Adrenal gland (tissue), 12 donors: ENCODE measurements around the gene ABLIM2. TPM values are rescaled to one million over a fixed set of nuclear protein-coding genes. Genes with fewer than 3 reads are reported as not detected.
A peak's percentile ranks its signal among the peaks of the same experiment; 100 is the strongest.

ENCODE experiments used
- DNase-seq, 7 donors: peaks; one replicate each; pipeline ENCODE4 v3.0.0-alpha.2; 2019 to 2020
- H3K27ac ChIP-seq, 5 donors: fragments of 200-600 bp; sonication (generic) in 4 of 5; 1 replicate in 3 of 5; 2 replicates in 2 of 5; pipeline versions ENCODE4 v1.5.1 to v1.8.0; 2016 to 2020; ENCODE audit warnings: mild to moderate bottlenecking in 1 of 5
- H3K27me3 ChIP-seq: fragments of 200-600 bp; 2 replicates; pipeline ENCODE4 v1.8.0; 2021
- H3K36me3 ChIP-seq, 2 donors: fragments of 200-600 bp; replicated peaks in 1 of 2; 1 replicate in 1 of 2; 2 replicates in 1 of 2; pipeline versions ENCODE4 v1.5.1 to v1.8.0; 2018 to 2022
- H3K4me1 ChIP-seq, 2 donors: fragments of 200-600 bp; replicated peaks in 1 of 2; 1 replicate in 1 of 2; 2 replicates in 1 of 2; pipeline versions ENCODE4 v1.5.1 to v1.8.0; 2018 to 2021
- H3K4me3 ChIP-seq, 4 donors: fragments of 200-600 bp; sonication (generic) in 3 of 4; one replicate each; pipeline ENCODE4 v1.5.1; 2016 to 2018
- H3K9me3 ChIP-seq, 3 donors: fragments of 200-600 bp; sonication (generic) in 1 of 3; replicated peaks in 1 of 3; 1 replicate in 2 of 3; 2 replicates in 1 of 3; pipeline versions ENCODE4 v1.5.1 to v1.8.0; 2016 to 2021
- POLR2A ChIP-seq, 2 donors: fragments of 450-650 bp; IDR thresholded peaks; one replicate each; pipeline ENCODE4 v1.6.1; 2017; ENCODE audit warnings: antibody characterized with exemption in 2 of 2, mild to moderate bottlenecking in 2 of 2, moderate library complexity in 1 of 2
- WGBS, 4 donors: extraction: QIAGEN DNeasy Blood & Tissue Kit in 2 of 4; methylation state at CpG; one replicate each; pipeline versions ENCODE4 v1.1.5 to v1.1.7; 2013 to 2017; 5-methylcytosine and 5-hydroxymethylcytosine counted together
- intact Hi-C, 2 donors: fragments of 100-400 bp; cut with DNase I; formaldehyde crosslinking; loops; one replicate each; pipeline versions ENCODE4 v1.14.1 to v1.15.0; 2022 to 2023
- polyA plus RNA-seq, 3 donors: library from polyadenylated mRNA; stranded (reverse); fragments of 200-250 nt in 2 of 3; fragments of 350-450 nt in 1 of 3; fragmentation: Illumina TruSeq in 1 of 3; extraction: RNeasy Lipid Tissue Mini Kit (QIAGEN cat#74804) in 1 of 3; gene quantifications; one replicate each; pipeline ENCODE4 v1.2.3, GENCODE V29; 2013 to 2014
- total RNA-seq, 9 donors: library from RNA; depleted of rRNA in 4 of 9; stranded (reverse); fragments of >200 nt in 4 of 9; fragments of 120-200 nt in 1 of 9; fragmentation: NEBNext Ultra II Directional in 1 of 9; extraction: Animal tissue kit (Norgen Biotek cat#: 25700) in 1 of 9; gene quantifications; one replicate each; pipeline versions ENCODE4 v1.1.0 to v1.2.4, GENCODE V29; 2013 to 2023
- TF ChIP-seq, protein P1 (sequence below), 6 experiments: fragments of 450-650 bp in 4 of 6; fragments of 200-600 bp in 2 of 6; sonication (generic) in 1 of 6; IDR thresholded peaks; 1 replicate in 5 of 6; 2 replicates in 1 of 6; pipeline versions ENCODE4 v1.5.1 to v1.8.0; 2016 to 2021; ENCODE audit warnings: antibody characterized with exemption in 6 of 6, mild to moderate bottlenecking in 2 of 6, moderate library complexity in 1 of 6
- donor health status: healthy with polysubstance abuse.
- donor health status: Bipolar disorder and iron deficiency.
- donor health status: DM: yes; HTN: yes; CAD: no.
- donor health status: DM: no; HTN: no; CAD: no.
- donor health status: DM: no; HTN: no; CAD: no.
- donor health status: DM: yes; HTN: yes; CAD: no.

ABLIM2 gene
- total and polyA plus RNA-seq, 12 donors: 5.8 to 31.2 (median 14.6) TPM

DNA sequence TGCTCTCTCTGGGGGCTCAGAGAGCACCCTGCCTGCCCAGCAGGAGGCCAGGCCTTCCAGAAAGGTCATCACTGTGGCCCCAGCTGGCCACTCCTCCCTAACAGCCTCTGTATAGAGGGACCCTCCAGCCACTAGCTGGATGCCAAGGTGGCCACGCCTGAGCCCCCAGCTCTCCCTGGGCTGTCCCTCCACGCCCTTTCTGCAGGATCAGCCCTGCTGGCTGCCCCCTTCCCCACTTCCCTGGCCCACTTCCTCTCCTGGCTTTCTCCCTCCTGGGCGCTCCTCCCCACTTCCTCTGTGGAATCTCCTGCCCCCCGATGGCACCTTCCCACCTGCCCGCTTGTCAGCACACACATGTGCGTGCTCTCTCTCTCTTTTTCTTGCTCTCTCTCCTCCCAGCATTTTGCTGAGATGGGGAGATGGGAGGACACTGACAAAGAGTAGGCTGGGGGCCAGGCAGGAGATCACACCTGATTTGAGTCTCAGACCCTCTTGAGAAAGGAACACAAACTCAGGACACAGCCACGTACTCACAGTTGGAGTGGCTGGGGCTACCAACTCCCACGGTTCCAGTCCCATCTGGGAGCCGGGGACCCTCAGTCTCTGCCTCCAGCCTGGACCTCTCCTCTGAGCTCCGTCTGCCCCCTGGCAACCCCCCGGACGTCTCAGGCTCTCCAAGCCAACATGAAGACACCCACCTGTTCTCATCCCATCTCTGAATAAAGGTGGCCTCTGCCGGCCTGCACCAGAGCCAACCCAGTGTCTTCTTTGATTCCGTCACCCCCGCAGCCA, 156.9 kb downstream of the ABLIM2 start:
- Histone ChIP-seq H3K27ac (peak overlapping the region in 4 of 5 donors; percentile 41 to 85 (median 72)), H3K9me3 (no peaks in the 10 kb centered on the region), H3K4me1 (peaks cover 4 to 6% of the 10 kb centered on the region in 2 donors), H3K36me3 (peaks cover 0 to 11% of the 10 kb centered on the region in 2 donors), H3K27me3 (no peaks in the 10 kb centered on the region), H3K4me3 (no peak overlapping the region)
- DNase-seq: no peak
- no peak for TF ChIP-seq POLR2A (IDR thresholded peaks at IDR 0.05)
- TF ChIP-seq, protein P1, sequence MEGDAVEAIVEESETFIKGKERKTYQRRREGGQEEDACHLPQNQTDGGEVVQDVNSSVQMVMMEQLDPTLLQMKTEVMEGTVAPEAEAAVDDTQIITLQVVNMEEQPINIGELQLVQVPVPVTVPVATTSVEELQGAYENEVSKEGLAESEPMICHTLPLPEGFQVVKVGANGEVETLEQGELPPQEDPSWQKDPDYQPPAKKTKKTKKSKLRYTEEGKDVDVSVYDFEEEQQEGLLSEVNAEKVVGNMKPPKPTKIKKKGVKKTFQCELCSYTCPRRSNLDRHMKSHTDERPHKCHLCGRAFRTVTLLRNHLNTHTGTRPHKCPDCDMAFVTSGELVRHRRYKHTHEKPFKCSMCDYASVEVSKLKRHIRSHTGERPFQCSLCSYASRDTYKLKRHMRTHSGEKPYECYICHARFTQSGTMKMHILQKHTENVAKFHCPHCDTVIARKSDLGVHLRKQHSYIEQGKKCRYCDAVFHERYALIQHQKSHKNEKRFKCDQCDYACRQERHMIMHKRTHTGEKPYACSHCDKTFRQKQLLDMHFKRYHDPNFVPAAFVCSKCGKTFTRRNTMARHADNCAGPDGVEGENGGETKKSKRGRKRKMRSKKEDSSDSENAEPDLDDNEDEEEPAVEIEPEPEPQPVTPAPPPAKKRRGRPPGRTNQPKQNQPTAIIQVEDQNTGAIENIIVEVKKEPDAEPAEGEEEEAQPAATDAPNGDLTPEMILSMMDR (IDR thresholded peaks at IDR 0.05): no peak
- intact Hi-C loops: no loop called here
- WGBS, 4 donors: 75 to 81% (median 79%) methylated on average over 12 to 15 of the region's 15 CpGs

DNA sequence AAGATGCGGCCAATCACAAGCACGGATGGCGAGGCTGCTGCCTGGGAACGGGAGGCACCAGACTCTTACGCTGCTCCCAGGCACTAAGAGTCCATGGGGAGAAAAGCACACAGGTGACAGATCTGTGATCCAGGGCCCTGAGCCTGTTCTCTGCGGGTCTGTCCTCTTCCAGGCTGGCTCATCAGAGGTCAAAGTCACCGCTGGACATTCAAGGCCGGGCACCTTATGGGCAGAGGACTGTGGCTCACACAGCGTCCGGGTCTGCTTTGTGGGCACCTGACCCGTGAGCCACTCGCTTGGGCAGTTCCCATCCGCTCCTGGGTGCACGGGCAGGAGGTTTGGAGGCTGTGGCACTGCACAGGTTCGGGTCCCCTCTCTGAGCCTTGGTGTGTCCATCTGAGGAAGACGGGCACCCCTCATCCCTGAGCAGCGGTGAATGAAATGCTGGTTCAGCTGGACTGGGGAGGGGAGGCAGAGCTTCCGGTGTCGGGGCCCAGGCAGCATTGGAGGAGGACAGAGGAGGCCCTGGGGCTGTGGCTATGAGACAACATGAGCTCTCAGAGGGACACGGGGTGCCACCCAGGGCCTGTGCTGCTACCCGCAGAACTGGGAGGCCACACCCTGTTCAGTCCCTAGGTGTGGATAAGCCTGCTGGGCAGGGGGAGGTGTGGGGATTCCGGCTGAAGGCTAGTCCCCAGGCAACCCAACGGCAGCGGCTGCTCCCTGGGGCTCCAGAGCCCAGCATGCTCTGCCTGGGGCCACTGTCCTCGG, 157.7 kb downstream of the ABLIM2 start:
- Histone ChIP-seq H3K27ac (peak overlapping the region in 1 of 5 donors; percentile 12), H3K36me3 (peaks cover 0 to 11% of the 10 kb centered on the region in 2 donors), H3K27me3 (no peaks in the 10 kb centered on the region), H3K4me1 (peaks cover 4 to 6% of the 10 kb centered on the region in 2 donors), H3K4me3 (no peak overlapping the region), H3K9me3 (no peaks in the 10 kb centered on the region)
- TF ChIP-seq, protein P1 (IDR thresholded peaks at IDR 0.05): no peak
- TF ChIP-seq POLR2A (IDR thresholded peaks at IDR 0.05): no peak
- peak in 2 of 7 donors; percentile 13 to 34 for DNase-seq
- WGBS, 4 donors: 71 to 82% (median 72%) methylated on average over 5 to 25 of the region's 25 CpGs
- intact Hi-C loops: no loop called here

DNA sequence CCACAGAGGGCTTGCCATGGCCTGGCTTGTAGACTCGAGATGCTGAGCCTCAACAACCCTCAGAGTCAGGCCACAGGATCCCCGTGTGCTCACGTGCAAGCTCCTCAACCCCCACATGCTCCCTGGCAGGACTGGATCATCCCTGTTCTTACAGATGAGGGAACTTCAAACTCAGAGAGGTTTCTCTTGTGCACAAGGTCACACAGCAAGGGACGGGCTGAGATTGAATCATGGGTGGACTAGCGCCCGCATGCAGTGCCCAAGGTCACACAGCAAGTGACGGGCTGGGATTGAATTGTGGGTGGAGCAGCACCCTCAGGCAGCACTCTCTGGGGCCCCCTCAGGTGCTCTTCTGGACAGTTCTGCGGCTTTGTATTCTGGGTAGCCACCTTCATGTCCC, 158.4 kb downstream of the ABLIM2 start:
- Histone ChIP-seq H3K27me3 (no peaks in the 10 kb centered on the region), H3K4me1 (peaks cover 4 to 6% of the 10 kb centered on the region in 2 donors), H3K4me3 (no peak overlapping the region), H3K27ac (no peak overlapping the region), H3K36me3 (peaks cover 0 to 8% of the 10 kb centered on the region in 2 donors), H3K9me3 (no peaks in the 10 kb centered on the region)
- no peak for TF ChIP-seq POLR2A (IDR thresholded peaks at IDR 0.05)
- TF ChIP-seq, protein P1 (IDR thresholded peaks at IDR 0.05): no peak
- intact Hi-C loops: no loop called here
- WGBS, 4 donors: 54 to 71% (median 63%) methylated on average over 3 to 8 of the region's 8 CpGs
- DNase-seq: peak in 3 of 7 donors; percentile 34 to 46 (median 43)

DNA sequence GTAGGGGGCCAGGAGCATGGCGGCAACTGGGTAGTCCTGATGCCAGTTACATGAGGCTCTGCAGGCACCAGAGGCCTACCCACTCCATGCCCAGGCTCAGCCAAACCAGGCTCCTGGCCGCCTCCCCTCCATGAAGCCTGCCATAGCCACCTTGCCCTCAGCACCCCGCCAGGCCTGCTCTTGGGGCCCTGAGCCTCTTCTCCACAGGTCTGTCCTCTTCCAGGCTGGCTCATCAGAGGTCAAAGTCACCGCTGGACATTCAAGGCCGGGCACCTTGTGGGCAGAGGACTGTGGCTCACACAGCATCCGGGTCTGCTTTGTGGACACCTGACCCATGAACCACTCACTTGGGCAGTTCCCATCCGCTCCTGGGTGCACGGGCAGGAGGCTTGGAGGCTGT, 158.9 kb downstream of the ABLIM2 start:
- Histone ChIP-seq H3K4me1 (peaks cover 4 to 6% of the 10 kb centered on the region in 2 donors), H3K9me3 (no peaks in the 10 kb centered on the region), H3K4me3 (no peak overlapping the region), H3K27me3 (no peaks in the 10 kb centered on the region), H3K27ac (no peak overlapping the region), H3K36me3 (peaks cover 0 to 3% of the 10 kb centered on the region in 2 donors)
- intact Hi-C loops: no loop called here
- no peak for DNase-seq
- TF ChIP-seq POLR2A (IDR thresholded peaks at IDR 0.05): no peak
- WGBS, 4 donors: 74 to 95% (median 80%) methylated on average over 4 to 8 of the region's 8 CpGs
